DMS79 treated with DMSO at 0.1 percent for 48 hours (cell line): ENCODE measurements around the gene PRSS58.

Experiments used
- DNase-seq: peaks from one replicate; lab custom pipeline; 2025; lab: John Stamatoyannopoulos, UW

Gene PRSS58, protein sequence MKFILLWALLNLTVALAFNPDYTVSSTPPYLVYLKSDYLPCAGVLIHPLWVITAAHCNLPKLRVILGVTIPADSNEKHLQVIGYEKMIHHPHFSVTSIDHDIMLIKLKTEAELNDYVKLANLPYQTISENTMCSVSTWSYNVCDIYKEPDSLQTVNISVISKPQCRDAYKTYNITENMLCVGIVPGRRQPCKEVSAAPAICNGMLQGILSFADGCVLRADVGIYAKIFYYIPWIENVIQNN

DNA sequence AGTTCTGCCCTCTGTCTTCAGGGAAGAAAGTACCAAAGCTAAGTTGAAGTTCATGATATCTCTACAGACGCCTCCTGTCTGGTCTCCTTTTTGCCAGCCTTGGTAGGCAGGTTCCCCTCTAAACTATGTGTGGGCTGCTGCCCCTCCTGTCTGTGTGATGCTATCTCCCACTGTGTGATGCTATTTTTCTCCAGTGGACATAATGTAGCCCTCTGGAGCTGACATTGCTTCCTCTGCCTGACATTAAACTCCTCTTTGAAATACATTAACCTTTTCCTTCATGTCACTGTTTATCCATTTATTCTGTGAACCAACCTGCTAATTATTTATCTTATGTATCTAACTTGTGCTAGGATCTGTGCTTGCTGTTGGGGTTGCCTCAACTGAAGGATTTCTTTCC lies at the start of gene PRSS58:
TSS of gene PRSS58 (minus strand) at position 101 of the 400 bp plus-strand sequence. CDS start 351 bp downstream, outside the sequence.
- no peak for DNase-seq

DNA sequence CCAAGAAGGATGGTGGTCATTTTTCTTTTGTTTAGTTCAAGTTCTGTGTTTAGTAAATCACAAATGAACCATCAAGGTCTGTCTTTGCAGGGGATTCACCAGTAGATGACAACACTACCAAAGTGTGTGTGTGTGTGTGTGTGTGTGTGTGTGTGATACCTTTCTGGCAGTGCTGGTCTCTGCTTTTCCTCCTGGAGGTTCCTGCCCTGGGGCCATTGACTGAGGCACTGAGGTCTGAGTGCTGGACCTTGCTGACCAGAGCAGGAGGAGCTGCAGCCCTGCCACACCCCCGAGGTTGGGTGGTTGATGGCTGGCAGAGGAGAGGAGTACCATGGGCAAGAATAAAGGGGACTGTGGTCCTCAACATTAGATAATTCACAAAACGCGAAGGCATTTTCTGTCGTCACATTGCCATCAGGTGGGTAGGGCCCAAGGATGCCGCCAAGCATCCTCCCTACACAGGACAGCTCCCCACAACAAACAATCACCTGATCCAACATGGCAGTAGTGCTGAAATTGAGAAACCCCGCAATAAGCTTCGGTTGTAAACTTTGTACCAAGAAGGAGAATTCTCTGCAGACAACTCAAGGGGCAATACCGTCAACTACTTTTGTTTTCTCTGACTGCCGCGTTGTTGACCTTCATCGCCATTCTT lies 49.5 kb upstream of the PRSS58 start:
- no peak for DNase-seq

DNA sequence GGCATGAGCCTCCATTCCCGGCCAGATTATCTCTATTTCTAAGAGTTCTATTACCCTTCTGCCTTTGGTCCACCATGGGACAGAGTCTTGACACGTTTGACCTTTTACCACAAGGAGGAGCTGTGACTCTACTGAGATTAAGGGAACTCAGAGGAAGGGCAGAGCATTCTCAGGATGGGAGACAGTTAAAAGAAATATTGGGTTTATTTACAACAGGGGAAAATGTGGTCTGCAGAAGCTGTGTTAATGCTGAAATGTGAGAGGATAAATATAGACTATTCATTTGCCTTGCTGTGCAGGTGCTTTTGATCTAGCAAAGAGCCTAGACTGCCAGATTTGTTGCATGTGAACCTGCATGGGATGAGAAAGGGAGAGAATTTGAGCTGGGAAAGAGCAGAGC lies 45.8 kb upstream of the PRSS58 start:
- no peak for DNase-seq

DNA sequence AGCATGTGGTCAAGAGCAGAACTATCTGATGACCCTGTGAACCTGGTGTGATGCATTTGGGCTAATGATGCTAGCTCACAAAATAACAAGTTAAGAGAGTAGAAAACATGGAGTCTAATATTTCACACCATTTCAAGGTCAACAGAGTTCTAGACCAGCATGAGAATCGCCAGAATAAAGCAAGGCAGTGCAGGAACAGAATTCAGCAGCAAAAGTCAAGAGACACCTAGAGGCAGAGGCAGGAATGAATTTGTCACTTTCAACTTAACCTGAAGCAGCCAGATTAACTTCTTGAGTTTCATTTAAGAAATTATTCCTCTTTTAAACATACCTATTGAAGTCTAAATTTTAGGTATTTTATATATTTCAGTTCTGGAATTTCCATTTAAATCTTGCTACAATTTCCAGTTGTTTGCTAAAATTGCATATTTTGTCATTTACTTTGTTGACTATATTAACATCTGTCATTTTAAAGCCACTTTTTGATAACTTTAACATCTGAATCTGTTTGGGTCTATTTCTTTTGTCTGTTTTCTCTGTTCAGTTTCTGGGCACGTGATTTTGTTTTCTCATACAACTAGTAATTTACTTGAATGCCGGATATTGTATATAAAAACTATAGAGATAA lies 44.2 kb upstream of the PRSS58 start:
- DNase-seq: no peak

DNA sequence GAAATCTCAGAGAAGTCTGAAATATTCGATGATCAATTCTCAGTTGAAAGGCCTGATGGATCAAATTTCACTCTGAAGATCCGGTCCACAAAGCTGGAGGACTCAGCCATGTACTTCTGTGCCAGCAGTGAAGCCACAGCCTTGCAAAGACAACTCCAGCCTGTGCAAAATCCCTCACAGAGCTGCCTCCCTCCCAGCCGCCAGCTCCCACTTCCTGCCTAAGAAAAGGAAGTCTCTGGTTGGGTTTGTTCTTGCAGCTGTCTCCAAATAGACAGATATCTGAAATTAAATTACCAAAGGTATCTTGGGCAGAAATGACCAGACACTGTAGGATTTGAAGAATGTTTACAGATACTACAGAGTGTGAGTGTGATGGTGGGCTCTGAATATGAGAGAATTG lies 43.4 kb upstream of the PRSS58 start:
- DNase-seq: no peak

DNA sequence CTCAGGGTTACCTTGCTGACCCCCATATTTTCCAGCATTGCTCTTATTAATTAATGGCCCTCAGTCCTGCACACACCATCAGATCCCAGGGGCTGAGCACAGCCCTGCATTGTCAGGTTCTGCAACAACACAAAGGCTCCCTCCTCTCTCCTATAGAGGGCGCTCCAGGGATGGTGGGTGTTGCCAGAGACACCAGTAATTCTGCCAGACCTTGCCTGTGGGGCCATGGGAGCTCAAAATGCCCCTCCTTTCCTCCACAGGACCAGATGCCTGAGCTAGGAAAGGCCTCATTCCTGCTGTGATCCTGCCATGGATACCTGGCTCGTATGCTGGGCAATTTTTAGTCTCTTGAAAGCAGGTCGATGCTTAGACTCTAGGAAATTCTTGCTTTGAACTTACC lies 42.8 kb upstream of the PRSS58 start:
- DNase-seq: no peak

DNA sequence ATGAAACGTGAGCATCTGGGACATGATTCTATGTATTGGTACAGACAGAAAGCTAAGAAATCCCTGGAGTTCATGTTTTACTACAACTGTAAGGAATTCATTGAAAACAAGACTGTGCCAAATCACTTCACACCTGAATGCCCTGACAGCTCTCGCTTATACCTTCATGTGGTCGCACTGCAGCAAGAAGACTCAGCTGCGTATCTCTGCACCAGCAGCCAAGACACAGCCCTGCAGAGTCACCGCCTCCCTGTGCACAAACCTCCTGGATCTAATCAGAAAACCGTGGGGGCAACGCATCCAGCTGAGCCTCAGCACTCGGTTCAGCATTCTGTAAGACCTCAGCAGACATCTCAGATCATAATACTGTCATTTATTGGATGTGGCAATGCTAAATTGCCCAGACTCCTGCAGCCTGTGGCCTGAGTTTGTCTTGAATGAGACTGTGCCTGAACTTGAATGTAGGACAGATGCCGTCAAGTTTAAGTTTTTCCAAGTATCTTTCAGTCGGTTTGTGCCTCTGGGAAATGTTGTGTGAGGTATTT lies 41.5 kb upstream of the PRSS58 start:
- DNase-seq: no peak

DNA sequence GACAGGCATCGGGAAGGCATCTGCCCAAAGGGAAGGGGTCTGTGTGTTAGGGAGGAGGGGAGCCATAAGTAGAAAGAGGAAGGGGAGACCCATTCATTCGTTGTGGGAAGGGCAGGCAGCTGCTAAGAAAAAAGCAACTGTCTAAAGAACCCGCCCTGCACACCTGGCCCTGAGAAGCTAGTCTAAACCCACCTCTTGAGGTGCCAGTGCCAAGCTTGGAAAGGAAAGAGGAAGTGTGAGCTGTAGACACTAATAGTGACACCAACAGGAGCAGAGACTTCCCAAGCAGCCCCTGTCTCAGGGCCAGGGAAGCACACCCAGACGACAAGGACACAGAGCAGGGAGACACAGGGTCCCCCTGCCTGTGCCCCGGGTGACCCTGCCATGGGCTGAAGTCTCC lies 40.8 kb upstream of the PRSS58 start:
- DNase-seq: no peak

DNA sequence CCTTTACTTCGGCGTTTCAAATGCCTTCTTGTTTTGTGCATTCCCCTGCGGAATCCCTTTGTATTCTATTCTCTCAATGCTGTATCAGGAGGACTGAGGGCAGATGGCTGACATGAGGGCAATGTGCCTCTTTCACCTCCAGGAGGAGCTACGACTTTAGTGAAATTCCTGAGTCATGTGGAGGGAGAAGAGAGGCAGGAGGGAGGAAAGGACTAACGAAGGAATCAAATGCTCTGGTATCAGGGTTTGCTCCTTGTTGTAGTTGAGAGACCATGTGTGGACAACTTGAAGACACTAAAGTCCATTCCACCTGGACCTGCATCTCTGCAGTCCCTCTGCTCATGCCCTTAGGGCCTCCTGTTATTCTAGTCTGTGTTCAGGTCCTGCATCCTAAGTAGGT lies 40.2 kb upstream of the PRSS58 start:
- DNase-seq: no peak

DNA sequence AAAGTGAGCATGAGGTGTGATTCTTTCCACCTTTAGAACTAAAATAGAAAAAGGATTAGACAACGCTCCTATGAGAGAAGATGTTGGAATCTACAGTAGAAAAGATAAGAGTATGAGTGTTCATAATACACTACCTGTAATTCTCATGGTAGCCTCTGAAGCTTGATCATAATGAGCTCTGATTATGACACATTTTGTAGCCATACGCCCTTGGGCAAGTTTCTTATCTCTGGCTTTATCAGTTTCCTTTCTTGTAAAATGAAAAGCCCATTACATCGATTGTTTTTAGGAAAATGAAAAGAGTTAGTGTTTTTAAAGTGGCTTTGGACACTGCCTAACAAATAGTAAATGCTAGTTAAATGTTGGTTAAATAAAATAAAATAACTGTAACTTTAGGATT lies 22.4 kb upstream of the PRSS58 start:
- no peak for DNase-seq

DNA sequence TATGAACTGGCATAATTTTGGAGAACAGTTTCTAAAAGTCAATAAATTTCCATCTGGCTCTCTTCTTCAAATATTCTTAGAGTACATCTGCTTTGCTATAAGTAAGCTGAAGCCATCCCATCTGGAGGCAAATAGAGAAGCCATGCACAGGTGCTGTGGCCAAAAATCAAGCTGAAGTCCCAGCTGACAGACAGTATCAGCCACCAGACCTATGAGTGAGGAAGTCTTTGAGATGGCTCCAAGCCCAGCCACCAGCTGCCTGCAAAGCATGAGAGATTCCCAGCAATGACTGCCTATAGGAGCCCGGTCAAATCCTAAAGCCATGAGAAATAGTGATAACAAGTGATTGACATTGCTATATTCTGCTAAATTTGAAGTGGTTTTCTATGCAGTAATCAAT lies 21.7 kb upstream of the PRSS58 start:
- no peak for DNase-seq

DNA sequence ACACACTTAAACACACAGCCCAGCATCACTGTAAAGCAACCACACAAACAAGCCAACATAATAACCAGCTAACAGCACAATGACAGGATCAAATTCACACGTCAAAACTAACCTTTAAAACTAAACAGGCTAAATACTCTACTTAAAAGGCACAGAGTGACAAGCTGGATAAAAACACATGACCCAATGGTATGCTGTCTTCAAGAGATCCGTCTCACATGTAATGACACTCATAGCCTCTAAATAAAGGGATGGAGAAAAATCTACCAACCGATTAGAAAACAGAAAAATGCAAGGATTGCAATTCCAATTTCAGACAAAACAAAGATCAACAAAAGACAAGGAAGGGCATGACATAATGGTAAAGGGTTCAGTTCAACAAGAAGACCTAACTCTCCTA lies 17.2 kb upstream of the PRSS58 start:
- DNase-seq: no peak

DNA sequence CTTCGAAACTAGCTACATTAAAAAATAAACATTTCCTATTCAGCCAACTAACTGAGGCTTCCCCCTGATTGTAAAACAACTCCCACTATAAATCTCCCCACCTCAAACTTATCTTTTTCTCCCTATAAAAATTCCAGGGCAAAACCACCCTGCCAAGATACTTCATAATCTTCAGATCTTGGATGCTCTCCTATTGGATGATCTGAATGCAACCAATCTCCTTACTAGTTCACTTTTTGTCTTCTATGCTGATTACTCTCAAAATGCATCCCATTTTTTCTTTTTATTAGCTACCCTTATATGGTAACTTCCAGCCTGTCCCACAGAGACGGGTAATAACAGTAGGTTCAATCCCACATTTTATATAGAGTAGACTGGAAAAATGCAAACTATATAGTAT lies 15.0 kb upstream of the PRSS58 start:
- no peak for DNase-seq

DNA sequence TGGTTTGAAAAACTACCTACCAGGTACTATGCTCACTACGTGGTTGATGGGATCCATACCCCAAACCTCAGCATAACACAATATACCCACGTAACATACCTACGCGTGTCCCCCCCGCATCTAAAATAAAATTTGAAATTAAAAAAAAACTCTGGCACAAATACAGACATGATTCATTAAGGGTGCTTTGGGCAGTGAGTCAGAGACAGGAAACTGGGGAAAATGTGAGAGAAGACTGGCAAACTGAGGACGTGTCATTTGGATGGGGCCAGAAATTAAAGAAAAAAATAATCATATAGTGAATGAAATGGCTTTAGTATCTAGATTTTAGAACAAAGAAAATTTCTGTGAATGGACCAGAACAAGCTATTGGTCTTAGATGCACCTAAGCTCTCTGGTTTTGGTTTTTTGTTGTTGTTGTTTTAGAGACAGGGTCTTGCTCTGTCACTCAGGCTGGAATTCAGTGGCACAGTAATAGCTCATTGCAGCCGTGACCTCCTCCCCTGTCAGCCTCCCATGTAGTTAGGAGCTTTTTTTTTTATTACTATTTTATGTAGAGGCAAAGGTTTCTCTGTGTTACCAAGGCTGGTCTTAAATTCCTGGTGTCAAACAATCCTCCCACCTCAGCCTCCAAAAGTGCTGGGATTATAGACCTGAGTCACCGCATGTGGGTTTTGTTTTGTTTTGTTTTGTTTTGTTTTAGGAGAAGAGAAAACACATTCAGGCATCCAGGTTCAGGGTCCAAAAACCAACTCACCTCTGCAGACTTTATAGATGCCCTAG lies 5.9 kb upstream of the PRSS58 start:
- no peak for DNase-seq

DNA sequence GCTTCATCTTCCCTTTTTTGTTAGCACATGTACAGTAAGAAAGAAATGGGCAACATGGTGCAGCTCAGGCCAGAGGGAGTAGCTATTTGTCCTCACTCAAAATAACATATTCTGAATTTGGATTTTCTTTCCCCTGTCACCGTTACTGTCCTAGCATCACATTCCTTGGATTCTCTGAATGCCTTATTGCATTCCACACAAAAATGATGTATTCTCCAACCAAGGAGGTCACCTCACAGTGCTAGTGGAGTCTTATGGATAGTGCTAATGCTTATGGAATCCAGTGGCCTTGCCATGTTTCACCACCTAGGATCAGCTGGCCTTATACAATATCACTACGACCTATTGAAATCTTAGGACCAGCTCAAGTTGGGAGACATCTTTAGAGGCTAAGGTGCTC lies 7.2 kb downstream of the PRSS58 start:
- DNase-seq: no peak

DNA sequence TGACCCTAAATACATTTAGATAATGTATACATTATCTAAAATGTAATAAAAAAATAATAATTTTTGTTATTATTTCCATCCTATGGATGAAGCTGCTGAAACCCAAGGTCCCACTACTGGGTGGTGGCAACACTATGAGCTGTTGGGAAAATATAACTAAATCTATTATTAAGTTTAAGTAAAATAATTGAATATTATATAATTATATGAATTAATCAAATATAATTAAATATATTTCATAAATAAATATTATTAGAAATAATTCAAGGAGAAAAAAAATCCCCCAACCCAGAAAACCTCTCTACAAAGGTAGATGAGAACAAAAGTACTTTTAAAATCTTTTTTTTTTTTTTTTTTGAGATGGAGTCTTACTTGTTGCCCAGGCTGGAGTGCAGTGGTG lies 7.9 kb downstream of the PRSS58 start:
- no peak for DNase-seq

DNA sequence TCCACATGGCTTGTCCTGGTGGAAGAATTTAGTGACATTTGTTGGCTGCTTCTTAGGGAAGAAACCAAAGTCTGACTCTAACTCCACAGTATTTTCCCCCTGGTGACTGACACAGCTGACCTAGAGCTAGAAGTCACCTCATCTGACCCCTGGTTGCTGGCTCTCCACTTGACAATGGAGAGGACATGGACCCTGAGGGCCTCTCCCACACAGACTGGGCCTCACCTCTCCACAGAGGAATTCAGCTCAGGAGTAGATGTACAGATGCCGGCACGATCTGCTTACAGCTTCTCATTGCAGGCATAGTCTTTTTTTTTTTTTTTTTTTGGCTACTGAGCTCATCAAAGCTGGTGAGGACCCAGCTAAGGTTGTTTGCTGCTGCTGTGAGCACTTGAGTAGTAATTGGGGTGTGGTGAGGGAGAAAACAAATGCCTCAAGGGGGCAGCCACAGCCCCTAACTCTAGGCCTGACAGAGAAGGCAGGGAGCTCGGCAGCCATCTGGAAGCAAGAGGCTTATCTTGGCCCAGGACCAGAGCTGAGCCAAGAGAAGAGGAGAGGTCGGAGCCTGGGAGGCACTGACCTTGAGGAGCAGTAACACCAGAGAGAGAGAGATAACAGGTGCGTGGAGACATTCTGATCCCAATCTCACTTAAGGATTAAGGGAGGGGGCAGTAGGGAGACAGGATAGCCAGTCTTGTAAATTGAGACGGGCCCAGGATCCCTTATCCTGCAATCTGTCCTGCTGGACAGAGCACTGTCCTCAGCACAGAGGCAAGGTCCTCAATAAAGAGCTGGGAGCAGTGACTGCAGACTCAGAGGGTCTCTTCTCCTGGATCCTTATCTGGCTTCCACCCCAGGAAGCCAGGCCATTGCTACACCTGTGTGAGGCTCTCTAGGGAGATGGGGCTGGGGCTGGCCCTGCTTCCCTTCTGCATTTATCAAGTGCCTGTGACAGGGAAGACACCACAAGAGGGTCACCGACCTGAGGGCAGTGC lies 9.4 kb downstream of the PRSS58 start:
- peak; percentile 38 for DNase-seq

DNA sequence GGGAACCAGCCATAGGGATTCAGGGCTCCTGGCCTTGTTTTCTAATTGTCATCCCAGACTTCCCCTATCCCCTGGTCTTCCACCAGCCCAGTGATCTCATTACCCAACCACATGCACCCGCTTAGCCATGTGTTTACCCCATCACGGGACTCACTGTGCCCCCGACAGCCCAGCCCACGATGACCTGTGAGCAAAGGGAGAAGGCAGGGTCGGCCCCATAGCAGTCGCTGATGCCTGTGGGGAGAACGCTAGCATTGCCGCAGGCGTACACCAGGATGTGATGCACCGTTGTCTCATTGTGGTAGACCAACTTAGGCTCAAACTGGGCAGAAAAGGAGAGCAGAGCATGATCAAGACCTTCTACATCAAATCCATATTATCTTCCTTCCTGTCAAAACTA lies 14.0 kb downstream of the PRSS58 start:
- DNase-seq: no peak

DNA sequence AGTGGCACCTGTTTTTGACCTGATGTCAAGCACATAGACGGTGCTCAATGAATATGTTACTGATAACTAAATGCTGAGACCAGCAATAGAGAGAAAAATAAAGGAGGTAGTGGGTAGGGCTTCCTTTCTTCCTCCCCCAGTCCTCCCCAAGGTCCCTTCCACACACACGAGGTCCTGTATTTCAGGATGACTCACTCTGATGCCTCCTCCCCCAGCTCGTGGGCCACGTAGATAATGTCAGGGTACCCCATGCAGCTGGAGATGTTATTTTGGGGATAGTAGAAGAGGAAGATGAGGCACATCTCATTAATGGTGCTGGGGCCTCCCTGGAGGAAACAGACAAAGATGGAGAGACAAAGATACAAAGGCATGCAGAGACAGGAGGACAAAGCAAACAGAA lies 17.3 kb downstream of the PRSS58 start:
- DNase-seq: no peak

DNA sequence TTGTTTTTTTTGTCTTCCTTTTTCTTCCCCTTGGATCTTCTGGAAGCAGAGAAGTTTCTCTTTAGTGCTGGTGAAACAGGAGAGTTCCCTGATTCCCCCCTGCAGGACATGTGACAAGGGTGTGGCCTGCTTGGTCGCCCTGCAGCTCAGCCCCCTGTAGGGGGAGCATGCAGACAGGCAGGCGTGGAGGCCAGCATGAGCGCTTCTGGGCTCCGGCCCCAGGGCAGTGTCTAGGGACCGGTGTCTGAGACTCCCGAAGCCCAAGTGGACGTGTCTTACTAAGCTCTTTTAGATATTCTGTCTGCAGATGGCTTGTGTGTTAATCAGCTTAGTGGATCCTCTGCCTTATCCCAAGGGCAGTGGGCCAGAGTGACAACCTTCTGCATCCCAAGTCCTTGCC lies 26.1 kb downstream of the PRSS58 start:
- DNase-seq: no peak

DNA sequence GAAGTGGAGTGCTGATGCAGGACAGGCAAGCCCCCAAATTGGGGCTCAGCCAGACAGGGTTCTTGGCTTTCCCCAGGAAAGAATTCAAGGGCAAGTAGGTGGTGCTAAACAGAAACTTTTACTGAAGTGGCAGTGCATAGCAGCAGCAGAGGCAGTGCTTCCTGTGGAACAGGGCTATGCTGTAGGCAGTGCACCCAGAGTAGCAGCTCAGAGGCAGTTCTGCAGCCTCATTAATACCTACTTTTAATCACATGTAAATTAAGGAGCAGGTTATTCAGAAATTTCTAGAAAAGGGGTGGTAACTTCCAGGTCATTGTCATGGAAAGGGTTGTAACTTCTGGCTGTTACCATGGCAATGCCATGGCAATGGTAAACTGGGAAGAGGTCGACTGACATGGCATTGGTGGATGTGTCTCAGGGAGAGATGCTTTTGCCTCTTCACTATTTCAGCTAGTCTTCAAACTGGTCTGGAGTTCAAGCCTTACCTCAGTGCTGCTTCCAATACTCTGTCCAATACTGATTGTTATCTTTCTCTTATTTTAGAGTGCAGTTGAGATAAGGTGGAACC lies 29.2 kb downstream of the PRSS58 start:
- no peak for DNase-seq
